ENCODE measurements around the gene SLC9C2. TPM values are rescaled to one million over a fixed set of nuclear protein-coding genes. Genes with fewer than 3 reads are reported as not detected.
"Not testable (repeated sequence)": the region's sequence is repeated elsewhere in the genome, so short reads cannot be mapped to it uniquely, and the experiment has no call there.

SLC9C2 gene
- total RNA-seq, 1 experiment from 2014 or later, result not detected

GRCh38 chr1:173596097-173596825, 6.6 kb downstream of the SLC9C2 start:
- WGBS (ENCODE audit: extremely low coverage, insufficient read length, low lambda C conversion rate), result no CpG with 5 or more reads among the region's 3 CpGs
- Histone ChIP-seq H3K79me2 (ENCODE audit: insufficient read depth, low read length) (no peaks in the 10 kb centered on the region), H4K8ac (replicated peaks; ENCODE audit: insufficient read length, low read depth, low read length) (no peak overlapping the region), H2AK5ac (ENCODE audit: insufficient read length, low read length) (no peak overlapping the region), H3K14ac (ENCODE audit: insufficient read depth, low read length) (no peak overlapping the region), H2BK20ac (ENCODE audit: low read depth, low read length, poor library complexity, severe bottlenecking) (no peak overlapping the region), H3K56ac (ENCODE audit: insufficient read length, low read depth, low read length) (no peak overlapping the region), H3K4me2 (ENCODE audit: insufficient read depth, insufficient read length, low read length) (no peak overlapping the region), H4K20me1 (ENCODE audit: control insufficient read depth, insufficient read depth, insufficient read length) (no peaks in the 10 kb centered on the region), H2BK12ac (ENCODE audit: insufficient read length, low read depth, low read length) (no peak overlapping the region), H4K5ac (ENCODE audit: insufficient read length, low read depth, low read length) (no peak overlapping the region), H3K27ac (ENCODE audit: insufficient read length, low read depth, low read length) (no peak overlapping the region), H3T11ph (ENCODE audit: low read length) (no peak overlapping the region), H3K27me3 (ENCODE audit: insufficient read depth, low read length) (no peaks in the 10 kb centered on the region), H3K4ac (ENCODE audit: low read depth, low read length) (no peak overlapping the region), H4K91ac (ENCODE audit: insufficient read length, low read depth, low read length) (no peak overlapping the region), H2BK15ac (ENCODE audit: low read depth, low read length) (no peak overlapping the region), H3K79me1 (ENCODE audit: insufficient read depth, low read depth, low read length, poor library complexity, severe bottlenecking) (no peaks in the 10 kb centered on the region), H3K23ac (ENCODE audit: insufficient read length, low read depth, low read length) (no peak overlapping the region), H2BK5ac (ENCODE audit: insufficient read length, low read length) (no peak overlapping the region), H3K23me2 (ENCODE audit: insufficient read length, low read depth, low read length, poor library complexity, severe bottlenecking) (no peaks in the 10 kb centered on the region), H3K9me3 (ENCODE audit: control insufficient read depth, low read depth, low read length) (no peaks in the 10 kb centered on the region), H3K18ac (ENCODE audit: insufficient read length, low read depth, low read length) (no peak overlapping the region), H2BK120ac (ENCODE audit: low read depth, low read length, poor library complexity, severe bottlenecking) (no peak overlapping the region), H3K4me1 (ENCODE audit: insufficient read depth, low read length) (no peaks in the 10 kb centered on the region), H3K9ac (ENCODE audit: extremely low read depth, insufficient read length, low read length) (no peak overlapping the region), H2AFZ (ENCODE audit: low read length) (no peak overlapping the region)
- no peak for TF ChIP-seq CTCF (conservative IDR thresholded peaks at IDR 0.05)
- Mint-ChIP-seq H3K4me3 (no peak overlapping the region), H3K27me3 (ENCODE audit: low read depth) (no peaks in the 10 kb centered on the region), H3K9me3 (no peaks in the 10 kb centered on the region), H3K4me1 (no peaks in the 10 kb centered on the region), H3K36me3 (ENCODE audit: insufficient read depth in 1 of 3, low read depth in 3 of 3) (no peaks in the 10 kb centered on the region), H3K27ac (no peak overlapping the region)
- no peak for DNase-seq

GRCh38 chr1:173591138-173591537, 11.7 kb downstream of the SLC9C2 start:
- H3K36me3 Mint-ChIP-seq (ENCODE audit: insufficient read depth in 1 of 3, low read depth in 3 of 3); H3K23me2 ChIP-seq (ENCODE audit: insufficient read length, low read depth, low read length, poor library complexity, severe bottlenecking); H3K4ac ChIP-seq (ENCODE audit: low read depth, low read length); H4K91ac ChIP-seq (ENCODE audit: insufficient read length, low read depth, low read length); H3K27me3 Mint-ChIP-seq (ENCODE audit: low read depth); H3K79me1 ChIP-seq (ENCODE audit: insufficient read depth, low read depth, low read length, poor library complexity, severe bottlenecking); H2BK20ac ChIP-seq (ENCODE audit: low read depth, low read length, poor library complexity, severe bottlenecking); H3K79me2 ChIP-seq (ENCODE audit: insufficient read depth, low read length); DNase-seq; H3K27ac Mint-ChIP-seq; H3T11ph ChIP-seq (ENCODE audit: low read length); H3K4me3 Mint-ChIP-seq; H3K4me2 ChIP-seq (ENCODE audit: insufficient read depth, insufficient read length, low read length); H2BK5ac ChIP-seq (ENCODE audit: insufficient read length, low read length); H3K4me1 Mint-ChIP-seq; H3K27me3 ChIP-seq (ENCODE audit: insufficient read depth, low read length); H2BK15ac ChIP-seq (ENCODE audit: low read depth, low read length); H2AFZ ChIP-seq (ENCODE audit: low read length); H3K18ac ChIP-seq (ENCODE audit: insufficient read length, low read depth, low read length); H3K9me3 ChIP-seq (ENCODE audit: control insufficient read depth, low read depth, low read length); H2AK5ac ChIP-seq (ENCODE audit: insufficient read length, low read length); H4K5ac ChIP-seq (ENCODE audit: insufficient read length, low read depth, low read length); H4K8ac ChIP-seq (replicated peaks; ENCODE audit: insufficient read length, low read depth, low read length); H3K56ac ChIP-seq (ENCODE audit: insufficient read length, low read depth, low read length); H3K9ac ChIP-seq (ENCODE audit: extremely low read depth, insufficient read length, low read length); H2BK120ac ChIP-seq (ENCODE audit: low read depth, low read length, poor library complexity, severe bottlenecking); H3K9me3 Mint-ChIP-seq; H3K14ac ChIP-seq (ENCODE audit: insufficient read depth, low read length); H3K4me1 ChIP-seq (ENCODE audit: insufficient read depth, low read length); H3K27ac ChIP-seq (ENCODE audit: insufficient read length, low read depth, low read length); H2BK12ac ChIP-seq (ENCODE audit: insufficient read length, low read depth, low read length); H4K20me1 ChIP-seq (ENCODE audit: control insufficient read depth, insufficient read depth, insufficient read length); H3K23ac ChIP-seq (ENCODE audit: insufficient read length, low read depth, low read length): not testable (repeated sequence)
- WGBS (ENCODE audit: extremely low coverage, insufficient read length, low lambda C conversion rate), result no CpG with 5 or more reads among the region's 5 CpGs
